Activated CD8-positive, alpha-beta memory T cell treated with anti-CD3 and anti-CD28 coated beads for 1 hour (primary cell): ENCODE results near the gene TRAT1.

Experiments
- DNase-seq, 2 donors: peaks; one replicate each; pipeline ENCODE4 v3.0.0-alpha.2; 2020; ENCODE audit warnings: low read depth in 1 of 2; ENCODE audit errors: extremely low read depth in 1 of 2

Gene TRAT1

GRCh38 chr3:108849075-108849474 is 26.5 kb downstream of the TRAT1 start:
- DNase-seq, result no peak

GRCh38 chr3:108861401-108861800 is 38.8 kb downstream of the TRAT1 start:
- no peak for DNase-seq

DNA sequence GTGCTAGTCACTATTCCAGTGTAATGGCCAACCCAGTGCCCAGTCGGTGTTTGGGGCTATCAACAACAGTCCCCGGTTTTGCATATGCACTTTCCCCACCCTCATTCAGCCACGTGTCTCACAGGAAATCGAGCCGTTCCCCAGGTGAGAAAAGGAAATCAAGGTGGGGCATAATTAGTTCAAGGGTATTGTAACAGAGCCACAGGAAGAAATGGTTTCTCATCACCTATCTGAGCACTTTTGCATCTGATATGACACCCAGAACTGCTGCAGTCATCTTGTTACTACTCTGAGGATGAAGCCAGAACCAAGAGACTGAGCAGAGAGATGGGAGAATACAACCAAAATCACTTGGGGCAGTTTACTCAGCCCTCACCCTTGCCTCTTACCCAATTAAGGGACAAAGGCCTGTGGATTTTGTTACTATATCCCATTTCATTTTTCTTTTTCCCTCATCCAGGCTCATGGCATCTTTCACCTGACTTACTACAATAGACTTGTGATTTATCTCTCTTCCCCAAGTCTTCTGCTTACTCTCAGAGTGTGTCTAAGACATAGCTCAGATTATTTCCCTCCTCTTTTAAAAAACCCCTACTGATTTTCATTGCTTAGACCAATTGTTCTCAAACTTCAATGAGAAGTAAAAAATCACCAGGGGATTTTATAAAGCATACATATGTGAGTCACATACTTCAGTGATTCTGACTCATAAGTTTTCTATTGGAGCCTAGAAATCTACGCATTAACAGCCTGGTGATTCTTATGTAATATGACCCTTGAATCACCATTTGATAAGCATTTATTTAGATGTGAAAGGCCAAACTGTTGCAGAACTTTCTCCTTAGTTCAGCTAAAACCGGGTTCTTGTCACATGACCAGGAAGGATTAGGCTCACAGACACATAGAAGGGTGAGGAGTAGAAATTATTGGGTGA is 40.5 kb downstream of the TRAT1 start:
- DNase-seq, result no peak

- DNase-seq, result no peak
Measured at GRCh38 chr3:108863799-108864135, 41.2 kb downstream of the TRAT1 start.

- DNase-seq, result no peak
Measured at GRCh38 chr3:108877901-108878300, 55.3 kb downstream of the TRAT1 start.

- no peak for DNase-seq
Measured at GRCh38 chr3:108879915-108880314, 57.3 kb downstream of the TRAT1 start.

- DNase-seq, result no peak
Measured at GRCh38 chr3:108882762-108883161, 60.2 kb downstream of the TRAT1 start.

DNA sequence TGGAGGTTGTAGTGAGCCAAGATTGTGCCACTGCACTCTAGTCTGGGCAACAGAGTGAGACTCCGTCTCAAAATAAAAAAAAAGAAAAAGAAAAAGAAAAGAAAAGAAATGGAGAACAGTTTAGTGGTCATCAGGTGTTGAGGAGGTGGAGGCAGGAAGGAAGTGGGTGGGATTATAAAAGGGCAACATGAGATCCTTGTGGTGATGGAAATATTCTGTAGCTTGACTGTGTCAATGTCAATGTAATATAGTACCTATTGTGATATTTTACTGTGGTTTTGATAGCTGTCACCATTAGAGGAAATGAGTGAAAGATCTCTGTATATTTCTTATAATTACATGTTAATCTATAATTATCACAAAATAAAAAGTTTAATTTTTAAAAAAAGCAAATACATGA is 60.8 kb downstream of the TRAT1 start:
- no peak for DNase-seq

DNA sequence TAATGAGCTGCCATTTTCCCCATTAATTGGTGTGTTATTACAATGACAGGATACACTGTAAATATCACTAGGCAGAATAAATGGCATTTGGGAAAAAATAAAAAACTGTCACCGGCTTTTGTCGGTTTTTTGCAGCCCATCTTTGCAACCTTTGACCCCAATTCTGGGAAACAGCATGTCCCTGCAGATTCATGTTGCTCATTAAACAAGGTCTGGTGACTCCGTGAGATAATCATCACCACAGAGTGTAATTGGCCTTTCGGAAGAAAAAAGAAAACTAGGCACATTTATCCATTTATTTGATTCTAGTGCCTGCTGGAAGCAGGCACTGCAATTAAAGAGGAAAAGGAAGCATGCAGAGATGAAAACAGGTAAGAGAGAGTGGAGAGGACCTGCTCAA is 64.5 kb downstream of the TRAT1 start:
- DNase-seq, result no peak

GRCh38 chr3:108887777-108888176 is 65.2 kb downstream of the TRAT1 start:
- no peak for DNase-seq

- no peak for DNase-seq
Measured at GRCh38 chr3:108891833-108892232, 69.2 kb downstream of the TRAT1 start.

DNA sequence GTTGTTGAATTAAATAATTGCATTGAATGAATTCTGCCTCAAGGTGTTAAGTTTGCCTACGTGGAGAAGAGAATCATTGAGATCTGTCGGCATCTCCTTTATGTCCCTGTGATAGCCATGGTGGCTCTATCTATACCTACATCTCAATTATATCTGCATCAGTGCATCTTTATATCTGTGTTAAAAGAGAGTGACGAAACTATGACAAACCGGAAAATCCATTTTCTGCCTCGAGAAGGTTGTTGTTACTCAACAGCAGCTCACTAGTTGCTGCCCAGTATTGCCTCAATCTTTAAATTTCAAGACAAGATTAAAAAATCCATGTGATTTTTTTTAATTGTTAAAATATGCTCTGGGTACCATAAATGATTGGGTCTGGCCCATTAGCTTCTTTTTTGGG is 72.4 kb downstream of the TRAT1 start:
- no peak for DNase-seq

- no peak for DNase-seq
Measured at GRCh38 chr3:108897883-108898282, 75.3 kb downstream of the TRAT1 start.

GRCh38 chr3:108899530-108899929 is 76.9 kb downstream of the TRAT1 start:
- DNase-seq, result no peak
